PC-3 (cell line): Measurements from ENCODE around the gene GINS2. TPM values are rescaled to one million over a fixed set of nuclear protein-coding genes. Genes with fewer than 3 reads are reported as not detected.

Source experiments
- ATAC-seq: fragments of 200-7000 bp; cut with Tn5 transposase; 2 replicates; pipeline ENCODE4 v1.9.1; 2020; ENCODE audit warnings: mild to moderate bottlenecking, moderate library complexity
- BruUV-seq: library from RNA; stranded (reverse); fragments of 400-500 nt; replicated peaks from 2 replicates; lab custom pipeline; 2021; lab: Mats Ljungman, UMichigan
- CTCF ChIA-PET: fragments of 300-600 bp; sonication (Branson Sonifier 250); formaldehyde crosslinking; loops from one replicate; lab custom pipeline; 2022; ENCODE audit warnings: antibody characterized with exemption; lab: Charles Lee
- POLR2A ChIA-PET: fragments of 300-600 bp; sonication (Branson Sonifier 250); formaldehyde crosslinking; loops from one replicate; lab custom pipeline; 2022; ENCODE audit warnings: antibody characterized with exemption; ENCODE audit not compliant: unreplicated experiment; lab: Charles Lee
- DNase-seq: peaks from one replicate; pipeline ENCODE4 v3.0.0-alpha.2; 2015
- H2AFZ ChIP-seq: fragments of 300-600 bp; sonication (generic); 2 replicates; pipeline ENCODE4 v1.6.0; 2016; ENCODE audit warnings: antibody characterized with exemption, low read length
- H3F3A ChIP-seq: fragments of 300-600 bp; sonication (generic); one replicate; pipeline ENCODE4 v1.6.0; 2017; ENCODE audit warnings: antibody characterized with exemption, low read length, control low read depth, mild to moderate bottlenecking; ENCODE audit not compliant: unreplicated experiment
- H3K27ac ChIP-seq: fragments of 300-600 bp; sonication (generic); 2 replicates; pipeline ENCODE4 v1.5.1; 2016; ENCODE audit warnings: mild to moderate bottlenecking, low read length
- H3K27me3 ChIP-seq: fragments of 300-600 bp; sonication (generic); 2 replicates; pipeline ENCODE4 v1.6.1; 2016; ENCODE audit warnings: low read length, mixed read lengths
- H3K36me3 ChIP-seq: fragments of 300-600 bp; sonication (generic); 2 replicates; pipeline ENCODE4 v1.6.1; 2016; ENCODE audit warnings: low read depth, mixed run types, low read length, mixed read lengths
- H3K4me1 ChIP-seq: fragments of 300-600 bp; sonication (generic); 2 replicates; pipeline ENCODE4 v1.5.1; 2016; ENCODE audit warnings: low read length; ENCODE audit not compliant: insufficient read depth
- H3K4me2 ChIP-seq: fragments of 300-600 bp; sonication (generic); 2 replicates; pipeline ENCODE4 v1.6.0; 2016; ENCODE audit warnings: low read length
- H3K4me3 ChIP-seq: fragments of 300-600 bp; sonication (generic); 2 replicates; pipeline ENCODE4 v1.5.1; 2016; ENCODE audit warnings: mild to moderate bottlenecking, low read length, mixed read lengths
- H3K79me2 ChIP-seq: fragments of 300-600 bp; sonication (generic); 2 replicates; pipeline ENCODE4 v1.6.1; 2017; ENCODE audit warnings: low read length, mixed read lengths
- H3K9ac ChIP-seq: fragments of 300-600 bp; sonication (generic); 2 replicates; pipeline ENCODE4 v1.6.0; 2016; ENCODE audit warnings: mild to moderate bottlenecking, low read length
- H3K9me2 ChIP-seq: fragments of 300-600 bp; sonication (generic); replicated peaks from 2 replicates; pipeline ENCODE4 v1.6.1; 2016; ENCODE audit warnings: mixed run types, low read length, mixed read lengths
- H3K9me3 ChIP-seq: fragments of 300-600 bp; sonication (generic); 2 replicates; pipeline ENCODE4 v1.6.1; 2016; ENCODE audit warnings: low read length, mixed read lengths
- H4K20me1 ChIP-seq: fragments of 300-600 bp; sonication (generic); 2 replicates; pipeline ENCODE4 v1.6.1; 2016; ENCODE audit warnings: low read length, mixed read lengths
- CTCF ChIP-seq: fragments of 300-600 bp; sonication (generic); conservative IDR thresholded peaks from 2 replicates; pipeline ENCODE4 v1.5.1; 2017; ENCODE audit warnings: antibody characterized with exemption, low read depth, mild to moderate bottlenecking, low read length
- EZH2 ChIP-seq: fragments of 300-600 bp; sonication (generic); IDR thresholded peaks from one replicate; pipeline ENCODE4 v1.6.1; 2017; ENCODE audit warnings: antibody characterized with exemption, mild to moderate bottlenecking, low read length; ENCODE audit not compliant: unreplicated experiment
- EZH2phosphoT487 ChIP-seq: fragments of 300-600 bp; sonication (generic); IDR thresholded peaks from 2 replicates; pipeline ENCODE4 v1.6.1; 2018; ENCODE audit warnings: mild to moderate bottlenecking, antibody characterized with exemption, low read length, borderline replicate concordance
- intact Hi-C: fragments of 100-400 bp; cut with micrococcal nuclease; formaldehyde crosslinking; loops from 2 replicates; pipeline ENCODE4 v1.9.0; 2023
- total RNA-seq: library from RNA; depleted of rRNA; stranded (reverse); fragments of >200 nt; gene quantifications from 2 replicates; pipeline ENCODE4 v1.2.3, GENCODE V29; 2014

GINS2 gene
- total RNA-seq, 1 experiment from 2014 or later, result 28.7 TPM

DNA sequence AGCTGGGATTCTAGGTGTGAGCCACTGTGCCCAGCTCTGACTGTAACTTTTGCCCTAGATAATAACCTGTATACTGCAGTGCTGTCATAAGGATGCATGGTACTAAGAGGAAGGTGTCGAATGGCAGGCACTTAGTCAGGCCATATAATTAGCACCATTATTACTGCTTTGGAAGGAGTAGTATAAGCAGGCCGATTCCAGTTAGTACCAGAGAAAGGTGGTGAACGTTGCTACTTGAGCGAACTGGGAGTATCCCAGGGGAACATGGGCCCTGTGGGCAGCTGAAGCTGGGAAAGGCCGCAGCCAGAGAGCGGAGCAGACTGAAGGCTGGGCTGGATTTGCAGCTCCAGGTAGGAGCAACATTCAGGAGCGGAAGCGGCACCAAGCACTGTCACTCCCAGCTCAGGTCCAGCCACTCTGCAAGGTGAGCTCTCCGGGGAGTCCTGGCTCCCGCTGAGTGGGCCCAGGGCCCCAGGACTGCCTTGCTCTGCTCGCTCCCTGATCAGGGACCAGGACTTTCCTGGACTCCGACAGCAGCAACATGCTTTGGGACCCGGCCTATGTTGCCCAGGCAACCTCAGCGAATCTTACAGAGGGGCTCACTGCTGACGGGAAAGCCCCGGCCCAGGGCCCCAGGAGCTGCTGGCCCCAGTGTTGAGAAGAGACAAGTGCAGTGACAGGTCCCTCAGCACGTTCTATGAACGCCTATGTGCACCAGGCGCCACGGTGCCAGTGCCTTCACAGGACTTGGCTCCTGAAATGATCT, 33.6 kb upstream of the GINS2 start:
- ChIA-PET CTCF (interaction anchor here (0.5 kb wide), 1 partner anchor 35 kb away, joined by 4 read pairs; no protein-coding TSS in a partner anchor), POLR2A (no interaction called here)
- TF ChIP-seq EZH2, result no peak
- TF ChIP-seq EZH2phosphoT487, result no peak
- no peak for TF ChIP-seq CTCF
- Histone ChIP-seq H2AFZ (no peak overlapping the region), H3K27ac (no peak overlapping the region), H3K4me2 (no peak overlapping the region), H4K20me1 (no peaks in the 10 kb centered on the region), H3K36me3 (no peaks in the 10 kb centered on the region), H3F3A (no peaks in the 10 kb centered on the region), H3K9me2 (no peaks in the 10 kb centered on the region), H3K4me3 (no peak overlapping the region), H3K4me1 (peaks cover 10% of the 10 kb centered on the region), H3K27me3 (no peaks in the 10 kb centered on the region), H3K79me2 (0 out of 2 replicates have a peak, but pooled peaks cover 4% of the 10 kb centered on the region), H3K9ac (no peak overlapping the region), H3K9me3 (no peaks in the 10 kb centered on the region)
- intact Hi-C loops, result no loop called here
- no TSS peak for BruUV-seq
- ATAC-seq, result no peak
- DNase-seq, result no peak

DNA sequence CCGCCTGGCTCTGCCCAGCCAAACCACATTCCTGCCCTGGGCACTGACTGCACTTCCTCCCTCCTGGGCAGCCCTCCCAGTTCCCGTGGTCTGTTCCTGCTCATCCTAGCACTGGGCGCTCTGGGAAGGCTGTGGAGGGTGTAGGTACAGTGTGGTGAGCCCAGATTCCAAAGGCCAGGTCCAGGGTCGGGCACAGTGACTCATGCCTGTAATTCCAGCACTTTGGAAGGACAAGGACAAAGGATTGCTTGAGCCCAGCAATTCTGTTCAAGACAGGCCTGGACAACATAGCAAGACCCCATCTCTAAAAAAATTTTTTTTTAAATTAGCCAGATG, 31.5 kb upstream of the GINS2 start:
- ChIA-PET CTCF (interaction anchor here (0.6 to 0.7 kb wide), 3 partner anchors 7 to 35 kb away, joined by 3 to 7 read pairs (median 6); no protein-coding TSS in a partner anchor), POLR2A (interaction anchor here (0.6 kb wide), 1 partner anchor 34 kb away, joined by 3 read pairs; no protein-coding TSS in a partner anchor)
- intact Hi-C loops, result loop anchor here (1.0 kb wide), 1 partner anchor 26 kb away; no protein-coding TSS in a partner anchor
- peak; percentile 90 for DNase-seq
- ATAC-seq, result peak; percentile 97
- H3K9ac ChIP-seq, result no peak overlapping the region
- H2AFZ ChIP-seq, result no peak overlapping the region
- no peaks in the 10 kb centered on the region for H3K36me3 ChIP-seq
- H3K4me2 ChIP-seq, result peak overlapping the region; percentile 29; the same call in 1 of the 2 replicates
- no peaks in the 10 kb centered on the region for H3K9me2 ChIP-seq
- peaks cover 10% of the 10 kb centered on the region for H3K4me1 ChIP-seq
- H3K9me3 ChIP-seq, result no peaks in the 10 kb centered on the region
- TF ChIP-seq EZH2 (no peak), EZH2phosphoT487 (no peak), CTCF (no peak)
- no peaks in the 10 kb centered on the region for H3F3A ChIP-seq
- no peaks in the 10 kb centered on the region for H3K27me3 ChIP-seq
- BruUV-seq, result no TSS peak
- H3K27ac ChIP-seq, result peak overlapping the region; percentile 28; the same call in 1 of the 2 replicates
- H3K4me3 ChIP-seq, result no peak overlapping the region
- no peaks in the 10 kb centered on the region for H4K20me1 ChIP-seq
- 0 out of 2 replicates have a peak, but pooled peaks cover 4% of the 10 kb centered on the region for H3K79me2 ChIP-seq
